GM23338 (cell line): ENCODE results near the gene TSPOAP1.

ENCODE experiments used
- ETS1 ChIP-seq: IDR thresholded peaks from 2 replicates; pipeline ENCODE4 v1.6.1; 2016; ENCODE audit warnings: antibody characterized with exemption
- EZH2 ChIP-seq: fragments of 200-600 bp; sonication (generic); IDR thresholded peaks from one replicate; pipeline ENCODE4 v1.8.0; 2017; ENCODE audit warnings: antibody characterized with exemption, mild to moderate bottlenecking, low read depth; ENCODE audit not compliant: unreplicated experiment
- EZH2phosphoT487 ChIP-seq: fragments of 200-600 bp; sonication (generic); IDR thresholded peaks from one replicate; pipeline ENCODE4 v1.8.1; 2018; ENCODE audit warnings: antibody characterized with exemption; ENCODE audit not compliant: unreplicated experiment
- NANOG ChIP-seq: IDR thresholded peaks from 2 replicates; pipeline ENCODE4 v1.6.1; 2016; ENCODE audit warnings: antibody characterized with exemption, borderline replicate concordance
- POLR2AphosphoS5 ChIP-seq: IDR thresholded peaks from 2 replicates; pipeline ENCODE4 v1.6.1; 2016; ENCODE audit warnings: antibody characterized with exemption, low read depth
- ZNF462 ChIP-seq: fragments of 250-450 bp; sonication (Bioruptor Pico); IDR thresholded peaks from 2 replicates; pipeline ENCODE4 v1.5.0; 2020; ENCODE audit warnings: mild to moderate bottlenecking, moderate library complexity
- TF ChIP-seq, protein P1 (sequence below), 2 experiments: fragments of 200-600 bp in 1 of 2; sonication (generic) in 1 of 2; conservative IDR thresholded peaks; 2 replicates each; pipeline versions ENCODE4 v1.5.1 to v1.6.1; 2016 to 2017; ENCODE audit warnings: antibody characterized with exemption in 2 of 2, low read depth in 2 of 2, mild to moderate bottlenecking in 2 of 2, moderate library complexity in 1 of 2
- TF ChIP-seq, protein P2 (sequence below): IDR thresholded peaks from one replicate; pipeline ENCODE4 v1.6.1; 2018; ENCODE audit warnings: antibody characterized with exemption; ENCODE audit not compliant: unreplicated experiment

DNA sequence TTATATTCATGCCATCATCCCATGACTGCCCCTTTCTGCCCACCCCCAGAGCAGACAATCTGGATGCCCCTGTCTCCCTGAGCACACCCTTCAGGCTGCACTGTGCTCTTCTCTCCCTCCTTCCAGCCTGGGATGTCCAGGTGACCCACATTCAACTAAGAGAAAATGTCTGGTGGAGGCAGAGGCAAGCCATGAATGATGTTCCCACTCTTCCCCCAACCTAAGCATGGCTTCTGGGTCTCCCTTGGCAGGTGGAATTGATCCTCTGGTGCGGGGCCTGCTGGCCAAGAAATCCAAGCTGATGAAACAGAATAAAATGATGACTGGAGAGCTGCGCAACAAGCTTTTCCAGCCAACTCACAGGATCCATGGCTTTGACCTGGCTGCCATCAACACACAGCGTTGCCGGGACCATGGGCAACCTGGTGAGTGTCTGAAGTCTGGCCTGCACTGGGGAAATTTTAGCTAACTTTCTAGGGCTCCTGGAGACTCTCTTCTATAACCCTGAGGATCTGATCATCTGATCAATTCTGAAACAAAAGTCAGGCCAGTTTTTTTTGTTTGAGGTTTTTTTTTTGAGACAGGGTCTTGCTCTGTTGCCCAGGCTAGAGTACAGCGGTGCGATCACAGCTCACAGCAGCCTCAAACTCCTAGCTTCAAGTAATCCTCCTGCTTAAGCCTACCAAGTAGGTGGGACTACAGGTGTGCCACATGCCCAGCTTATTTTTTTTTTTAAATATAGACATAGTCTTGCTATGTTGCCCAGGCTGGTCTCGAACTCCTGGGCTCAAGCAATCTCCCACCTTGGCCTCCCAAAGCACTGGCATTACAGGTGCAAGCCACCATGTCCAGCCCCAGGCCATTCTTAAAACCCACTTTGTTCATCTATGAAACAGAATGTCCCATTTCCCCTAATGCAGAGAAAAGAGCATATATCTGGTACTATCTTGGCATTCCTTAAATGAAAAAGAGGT, 62.4 kb downstream of the TSPOAP1 start:
- TF ChIP-seq, protein P1, sequence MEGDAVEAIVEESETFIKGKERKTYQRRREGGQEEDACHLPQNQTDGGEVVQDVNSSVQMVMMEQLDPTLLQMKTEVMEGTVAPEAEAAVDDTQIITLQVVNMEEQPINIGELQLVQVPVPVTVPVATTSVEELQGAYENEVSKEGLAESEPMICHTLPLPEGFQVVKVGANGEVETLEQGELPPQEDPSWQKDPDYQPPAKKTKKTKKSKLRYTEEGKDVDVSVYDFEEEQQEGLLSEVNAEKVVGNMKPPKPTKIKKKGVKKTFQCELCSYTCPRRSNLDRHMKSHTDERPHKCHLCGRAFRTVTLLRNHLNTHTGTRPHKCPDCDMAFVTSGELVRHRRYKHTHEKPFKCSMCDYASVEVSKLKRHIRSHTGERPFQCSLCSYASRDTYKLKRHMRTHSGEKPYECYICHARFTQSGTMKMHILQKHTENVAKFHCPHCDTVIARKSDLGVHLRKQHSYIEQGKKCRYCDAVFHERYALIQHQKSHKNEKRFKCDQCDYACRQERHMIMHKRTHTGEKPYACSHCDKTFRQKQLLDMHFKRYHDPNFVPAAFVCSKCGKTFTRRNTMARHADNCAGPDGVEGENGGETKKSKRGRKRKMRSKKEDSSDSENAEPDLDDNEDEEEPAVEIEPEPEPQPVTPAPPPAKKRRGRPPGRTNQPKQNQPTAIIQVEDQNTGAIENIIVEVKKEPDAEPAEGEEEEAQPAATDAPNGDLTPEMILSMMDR (conservative IDR thresholded peaks at IDR 0.05; ENCODE audit: low read depth in 2 of 2), result no peak
- TF ChIP-seq EZH2, result no peak
- TF ChIP-seq, protein P2, sequence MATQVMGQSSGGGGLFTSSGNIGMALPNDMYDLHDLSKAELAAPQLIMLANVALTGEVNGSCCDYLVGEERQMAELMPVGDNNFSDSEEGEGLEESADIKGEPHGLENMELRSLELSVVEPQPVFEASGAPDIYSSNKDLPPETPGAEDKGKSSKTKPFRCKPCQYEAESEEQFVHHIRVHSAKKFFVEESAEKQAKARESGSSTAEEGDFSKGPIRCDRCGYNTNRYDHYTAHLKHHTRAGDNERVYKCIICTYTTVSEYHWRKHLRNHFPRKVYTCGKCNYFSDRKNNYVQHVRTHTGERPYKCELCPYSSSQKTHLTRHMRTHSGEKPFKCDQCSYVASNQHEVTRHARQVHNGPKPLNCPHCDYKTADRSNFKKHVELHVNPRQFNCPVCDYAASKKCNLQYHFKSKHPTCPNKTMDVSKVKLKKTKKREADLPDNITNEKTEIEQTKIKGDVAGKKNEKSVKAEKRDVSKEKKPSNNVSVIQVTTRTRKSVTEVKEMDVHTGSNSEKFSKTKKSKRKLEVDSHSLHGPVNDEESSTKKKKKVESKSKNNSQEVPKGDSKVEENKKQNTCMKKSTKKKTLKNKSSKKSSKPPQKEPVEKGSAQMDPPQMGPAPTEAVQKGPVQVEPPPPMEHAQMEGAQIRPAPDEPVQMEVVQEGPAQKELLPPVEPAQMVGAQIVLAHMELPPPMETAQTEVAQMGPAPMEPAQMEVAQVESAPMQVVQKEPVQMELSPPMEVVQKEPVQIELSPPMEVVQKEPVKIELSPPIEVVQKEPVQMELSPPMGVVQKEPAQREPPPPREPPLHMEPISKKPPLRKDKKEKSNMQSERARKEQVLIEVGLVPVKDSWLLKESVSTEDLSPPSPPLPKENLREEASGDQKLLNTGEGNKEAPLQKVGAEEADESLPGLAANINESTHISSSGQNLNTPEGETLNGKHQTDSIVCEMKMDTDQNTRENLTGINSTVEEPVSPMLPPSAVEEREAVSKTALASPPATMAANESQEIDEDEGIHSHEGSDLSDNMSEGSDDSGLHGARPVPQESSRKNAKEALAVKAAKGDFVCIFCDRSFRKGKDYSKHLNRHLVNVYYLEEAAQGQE, result no peak
- TF ChIP-seq POLR2AphosphoS5, result no peak
- no peak for TF ChIP-seq ZNF462
- TF ChIP-seq EZH2phosphoT487, result no peak
- TF ChIP-seq NANOG, result no peak
- no peak for TF ChIP-seq ETS1
